ENCODE results near the gene TTBK2. TPM values are rescaled to one million over a fixed set of nuclear protein-coding genes. Genes with fewer than 3 reads are reported as not detected.
A peak's percentile ranks its signal among the peaks of the same experiment; 100 is the strongest.

Gene TTBK2
- total and polyA plus RNA-seq, 2 experiments from 2014 or later = 11.9 to 29.0 TPM

DNA sequence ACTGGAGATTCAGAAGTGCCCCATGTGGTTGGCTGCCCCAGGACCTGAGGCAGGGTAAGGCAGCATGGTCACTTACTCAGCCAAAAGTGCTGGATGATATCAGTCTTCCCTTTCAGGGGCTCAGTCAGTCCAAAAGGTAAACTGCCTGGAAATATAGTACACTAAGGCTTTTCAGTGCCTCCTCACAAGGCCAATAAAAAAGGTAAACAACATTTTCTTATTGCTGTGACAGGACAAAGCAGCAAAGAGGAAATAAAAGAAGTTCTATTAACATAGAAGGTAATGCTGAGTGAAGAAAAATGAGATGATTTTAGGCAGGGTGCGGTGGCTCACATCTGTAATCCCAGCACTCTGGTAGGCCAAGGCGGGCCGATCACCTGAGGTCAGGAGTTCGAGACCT is 117.1 kb downstream of the TTBK2 start:
- no peak for DNase-seq (ENCODE audit: low read depth in 1 of 2, low spot score in 1 of 2)
- TF ChIP-seq CTCF (IDR thresholded peaks at IDR 0.05; ENCODE audit: low read depth, low read length) = no peak
- H3K4me3 ChIP-seq = no peak overlapping the region

GRCh38 chr15:42802168-42802567 is 118.4 kb downstream of the TTBK2 start:
- H3K27me3 ChIP-seq = no peaks in the 10 kb centered on the region
- H3K9me3 ChIP-seq (ENCODE audit: low read depth) = no peaks in the 10 kb centered on the region
- H3K4me3 ChIP-seq = no peak overlapping the region
- no peak for DNase-seq (ENCODE audit: low read depth in 1 of 2, low spot score in 1 of 2)
- TF ChIP-seq CTCF (IDR thresholded peaks at IDR 0.05; ENCODE audit: low read depth, low read length) = no peak
- no peak overlapping the region for H3K27ac ChIP-seq
- peaks cover 6% of the 10 kb centered on the region for H3K36me3 ChIP-seq
- H3K4me1 ChIP-seq (ENCODE audit: low read depth) = no peaks in the 10 kb centered on the region

More for the DNA sequence above, 117.1 kb downstream of the TTBK2 start:
- H3K27me3 ChIP-seq = no peaks in the 10 kb centered on the region
- H3K36me3 ChIP-seq = peaks cover 6% of the 10 kb centered on the region
- H3K9me3 ChIP-seq (ENCODE audit: low read depth) = no peaks in the 10 kb centered on the region
- no peak overlapping the region for H3K27ac ChIP-seq
- H3K4me1 ChIP-seq (ENCODE audit: low read depth) = no peaks in the 10 kb centered on the region

DNA sequence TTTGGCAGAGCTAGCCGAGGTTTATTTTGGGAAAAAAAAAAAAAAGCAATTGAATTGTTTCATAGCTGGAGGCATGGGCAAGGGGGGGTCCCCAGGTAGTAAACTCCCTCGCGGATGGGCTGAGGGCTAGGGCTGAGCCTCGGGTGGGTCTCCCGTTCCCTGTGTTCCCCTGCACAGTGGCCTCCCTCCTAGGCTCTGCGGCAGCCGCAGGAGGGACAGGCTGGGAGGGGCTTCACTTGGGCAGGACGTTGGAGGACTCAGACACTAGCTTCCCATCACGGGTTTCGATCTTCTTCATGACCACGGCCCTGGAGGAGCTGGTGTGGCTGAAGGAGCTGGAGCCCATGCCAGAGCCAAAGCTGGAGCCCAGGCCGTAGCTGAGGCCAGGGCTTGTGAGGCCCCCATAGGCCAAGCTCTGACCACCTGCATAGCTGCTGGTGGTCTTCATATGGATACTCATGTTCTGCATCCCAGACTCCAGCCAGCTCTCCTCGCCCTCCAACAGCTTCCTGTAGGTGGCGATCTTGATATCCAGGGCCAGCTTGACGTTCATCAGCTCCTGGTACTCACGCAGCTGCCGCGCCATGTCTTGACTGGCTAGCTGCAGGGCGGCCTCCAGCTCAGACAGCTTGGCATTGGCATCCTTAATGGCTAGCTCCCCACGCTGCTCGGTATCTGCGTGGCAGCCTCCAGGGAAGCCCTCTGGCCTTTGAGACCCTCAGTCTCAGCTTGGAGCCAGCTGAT is 119.7 kb downstream of the TTBK2 start:
- Histone ChIP-seq H3K36me3 (peaks cover 6% of the 10 kb centered on the region), H3K4me3 (no peak overlapping the region), H3K27me3 (no peaks in the 10 kb centered on the region), H3K4me1 (ENCODE audit: low read depth) (no peaks in the 10 kb centered on the region), H3K9me3 (ENCODE audit: low read depth) (no peaks in the 10 kb centered on the region), H3K27ac (no peak overlapping the region)
- peak in 1 of 2 donors; percentile 3 for DNase-seq (ENCODE audit: low read depth in 1 of 2, low spot score in 1 of 2)
- no peak for TF ChIP-seq CTCF (IDR thresholded peaks at IDR 0.05; ENCODE audit: low read depth, low read length)

DNA sequence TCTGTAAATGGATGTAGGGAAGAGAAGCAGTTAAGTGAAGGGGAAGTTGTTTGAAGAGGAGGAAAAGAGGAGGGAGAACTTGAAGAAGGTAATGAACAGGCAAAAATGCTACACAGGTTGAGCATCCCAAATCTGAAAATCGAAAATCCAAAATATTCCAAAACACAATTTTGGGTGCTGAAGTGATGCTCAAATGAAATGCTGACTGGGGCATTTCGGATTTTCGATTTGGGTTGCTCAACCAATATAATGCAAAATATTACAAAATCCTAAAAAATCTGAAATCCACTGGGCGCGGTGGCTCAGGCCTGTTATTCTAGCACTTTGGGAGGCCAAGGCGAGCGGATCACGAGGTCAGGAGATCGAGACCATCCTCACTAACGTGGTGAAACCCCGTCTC is 121.8 kb downstream of the TTBK2 start:
- no peak for TF ChIP-seq CTCF (IDR thresholded peaks at IDR 0.05; ENCODE audit: low read depth, low read length)
- H3K27ac ChIP-seq = no peak overlapping the region

DNA sequence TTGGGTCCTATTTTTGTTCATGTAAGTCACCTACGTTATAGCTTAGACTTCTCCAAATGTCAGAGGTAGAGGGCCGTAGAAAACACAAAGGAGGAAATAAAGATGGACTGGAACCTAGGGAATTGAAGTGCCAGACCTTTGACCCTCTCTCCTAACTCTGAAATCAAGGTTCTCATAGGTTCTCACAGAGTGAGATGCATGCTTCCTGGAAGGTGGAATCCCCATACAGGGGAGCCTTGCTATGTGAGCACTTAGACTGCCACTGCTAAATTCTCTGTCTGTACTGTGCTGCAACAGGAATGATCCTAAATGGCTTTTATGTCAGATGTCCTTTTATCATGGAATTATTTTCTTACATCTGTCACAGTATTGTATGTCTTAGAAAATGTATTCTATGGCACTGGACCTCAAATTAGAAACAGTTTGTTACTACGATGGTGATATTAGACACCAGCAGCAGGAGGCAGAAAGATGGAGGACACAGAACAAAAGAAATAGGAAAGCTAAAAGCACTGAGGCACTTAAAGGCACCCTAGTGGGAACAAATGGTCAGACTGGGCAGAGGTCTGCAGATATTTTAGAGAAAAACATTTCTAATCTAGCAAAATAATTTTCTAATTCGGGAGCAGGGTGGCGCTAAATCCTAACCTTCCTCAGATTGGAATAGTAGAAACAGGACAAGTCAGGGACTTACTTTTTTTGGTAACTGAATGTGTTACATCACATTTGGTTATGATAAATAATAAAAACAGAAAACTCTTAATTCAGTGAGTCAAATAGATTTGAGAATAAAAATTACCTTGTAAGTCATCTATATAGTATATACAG is 123.4 kb downstream of the TTBK2 start:
- Histone ChIP-seq H3K9me3 (ENCODE audit: low read depth) (no peaks in the 10 kb centered on the region), H3K27me3 (no peaks in the 10 kb centered on the region), H3K4me3 (no peak overlapping the region), H3K36me3 (peaks cover 6% of the 10 kb centered on the region), H3K27ac (no peak overlapping the region), H3K4me1 (ENCODE audit: low read depth) (no peaks in the 10 kb centered on the region)
- no peak for TF ChIP-seq CTCF (IDR thresholded peaks at IDR 0.05; ENCODE audit: low read depth, low read length)
- peak in 1 of 2 donors; percentile 39 for DNase-seq (ENCODE audit: low read depth in 1 of 2, low spot score in 1 of 2)

More for the DNA sequence above, 121.8 kb downstream of the TTBK2 start:
- H3K9me3 ChIP-seq (ENCODE audit: low read depth) = no peaks in the 10 kb centered on the region
- H3K4me1 ChIP-seq (ENCODE audit: low read depth) = no peaks in the 10 kb centered on the region
- no peak overlapping the region for H3K4me3 ChIP-seq
- no peaks in the 10 kb centered on the region for H3K27me3 ChIP-seq
- H3K36me3 ChIP-seq = peaks cover 8% of the 10 kb centered on the region
- no peak for DNase-seq (ENCODE audit: low read depth in 1 of 2, low spot score in 1 of 2)

Data from cardiac muscle cell (in vitro differentiated cells and primary cell).